ENCODE measurements around the gene ETV3.
A peak's percentile ranks its signal among the peaks of the same experiment; 100 is the strongest.

ETV3 gene

GRCh38 chr1:157156058-157156541, 17.9 kb upstream of the ETV3 start:
- TF ChIP-seq POLR2A (IDR thresholded peaks at IDR 0.05; ENCODE audit: extremely low read depth, insufficient read length) (no peak), CTCF (IDR thresholded peaks at IDR 0.05; ENCODE audit: low read depth, low read length) (peak; percentile 70)
- peak; percentile 84 for DNase-seq (ENCODE audit: low read depth)
- H3K4me3 ChIP-seq (ENCODE audit: low read depth, low read length): peak overlapping the region; percentile 16

- TF ChIP-seq CTCF (IDR thresholded peaks at IDR 0.05; ENCODE audit: low read depth, low read length): no peak
- TF ChIP-seq MAX (IDR thresholded peaks at IDR 0.05; ENCODE audit: low read depth, low read length): no peak
- no peak for TF ChIP-seq POLR2A (IDR thresholded peaks at IDR 0.05; ENCODE audit: extremely low read depth, insufficient read length)
- no peak for TF ChIP-seq MYC (IDR thresholded peaks at IDR 0.05; ENCODE audit: low read depth, low read length)
- peak overlapping the region; percentile 16 for H3K4me3 ChIP-seq (ENCODE audit: low read depth, low read length)
- peak; percentile 94 for DNase-seq (ENCODE audit: low read depth)
Observed at GRCh38 chr1:157155658-157156057, 17.5 kb upstream of the ETV3 start.

DNA sequence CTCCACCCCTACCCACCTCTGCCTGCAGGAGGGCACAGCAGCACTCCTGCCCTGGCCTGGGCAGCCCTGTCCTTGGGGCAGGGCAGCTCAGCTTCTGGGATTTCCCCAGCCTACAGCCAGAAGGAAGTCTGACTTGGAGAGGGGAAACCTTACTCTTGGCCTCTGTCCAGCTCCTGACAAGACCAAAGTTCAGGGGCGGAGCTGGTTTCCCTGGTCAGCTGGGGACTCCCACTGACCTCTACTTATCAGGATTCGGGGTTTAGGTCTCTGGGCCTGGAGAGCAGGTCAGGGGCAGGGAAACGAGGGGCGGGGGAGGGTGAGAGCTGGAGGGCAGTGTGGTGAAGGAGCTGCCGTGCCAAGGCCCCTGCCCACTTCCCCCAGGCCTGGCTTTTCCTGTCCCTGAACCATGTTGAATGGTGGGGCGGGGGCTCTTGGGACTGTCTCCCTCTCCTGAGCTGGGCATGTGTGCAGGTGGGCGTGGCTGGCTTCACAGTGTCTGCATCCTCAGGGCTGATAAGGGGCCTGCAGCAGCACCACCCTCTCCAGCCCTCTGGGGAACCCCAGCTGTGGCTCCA, 16.8 kb upstream of the ETV3 start:
- TF ChIP-seq CTCF (IDR thresholded peaks at IDR 0.05; ENCODE audit: low read depth, low read length): no peak
- H3K4me3 ChIP-seq (ENCODE audit: low read depth, low read length): no peak overlapping the region
- DNase-seq (ENCODE audit: low read depth): peak; percentile 74

- no peak for DNase-seq (ENCODE audit: low read depth)
- TF ChIP-seq CTCF (IDR thresholded peaks at IDR 0.05; ENCODE audit: low read depth, low read length) (no peak), POLR2A (IDR thresholded peaks at IDR 0.05; ENCODE audit: extremely low read depth, insufficient read length) (no peak), MYC (IDR thresholded peaks at IDR 0.05; ENCODE audit: low read depth, low read length) (no peak), MAX (IDR thresholded peaks at IDR 0.05; ENCODE audit: low read depth, low read length) (no peak)
- no peak overlapping the region for H3K4me3 ChIP-seq (ENCODE audit: low read depth, low read length)
Observed at GRCh38 chr1:157154291-157154690, 16.1 kb upstream of the ETV3 start.

DNA sequence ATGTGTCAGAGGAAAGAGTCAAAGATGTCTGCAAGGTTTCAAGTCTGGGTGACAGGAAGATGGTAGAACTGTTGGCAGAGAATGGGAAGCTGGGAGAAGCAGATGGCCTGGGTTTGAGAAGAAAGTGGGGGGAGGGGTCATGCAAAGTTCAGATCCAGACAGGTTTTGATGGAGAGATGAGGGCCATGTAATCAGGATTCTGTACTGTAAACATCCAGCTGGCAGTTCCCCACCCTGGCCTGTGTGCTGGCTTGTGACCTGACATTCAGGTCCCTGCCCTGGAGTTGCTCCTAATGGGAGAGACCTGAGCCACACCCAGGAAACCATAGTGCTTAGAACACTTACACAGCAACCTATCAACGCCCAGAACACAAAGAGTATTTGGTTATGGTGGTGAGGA, 15.6 kb upstream of the ETV3 start:
- DNase-seq (ENCODE audit: low read depth): no peak
- TF ChIP-seq POLR2A (IDR thresholded peaks at IDR 0.05; ENCODE audit: extremely low read depth, insufficient read length): no peak
- no peak for TF ChIP-seq CTCF (IDR thresholded peaks at IDR 0.05; ENCODE audit: low read depth, low read length)
- no peak for TF ChIP-seq MYC (IDR thresholded peaks at IDR 0.05; ENCODE audit: low read depth, low read length)
- TF ChIP-seq MAX (IDR thresholded peaks at IDR 0.05; ENCODE audit: low read depth, low read length): no peak
- no peak overlapping the region for H3K4me3 ChIP-seq (ENCODE audit: low read depth, low read length)

DNA sequence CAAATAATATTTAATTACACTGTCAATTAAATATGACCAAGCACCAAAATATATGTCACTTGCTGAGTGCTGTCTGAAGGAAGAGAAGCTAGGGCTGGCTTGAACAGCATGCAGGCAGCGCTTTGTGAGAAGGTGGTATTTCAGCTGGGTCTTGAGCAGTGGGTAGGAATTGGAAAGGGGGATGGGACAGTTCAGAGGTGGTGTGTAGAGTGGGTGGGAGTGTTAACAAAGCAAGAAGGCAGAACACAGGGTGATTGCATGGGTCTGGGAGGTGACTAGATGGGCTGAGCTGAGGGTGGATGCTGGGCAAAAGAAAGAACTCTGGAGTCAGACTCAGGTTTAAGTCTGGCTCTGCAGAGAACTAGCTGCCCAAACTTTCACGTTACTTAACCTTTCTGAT, 14.3 kb upstream of the ETV3 start:
- no peak for TF ChIP-seq CTCF (IDR thresholded peaks at IDR 0.05; ENCODE audit: low read depth, low read length)
- no peak for TF ChIP-seq MYC (IDR thresholded peaks at IDR 0.05; ENCODE audit: low read depth, low read length)
- TF ChIP-seq MAX (IDR thresholded peaks at IDR 0.05; ENCODE audit: low read depth, low read length): no peak
- TF ChIP-seq POLR2A (IDR thresholded peaks at IDR 0.05; ENCODE audit: extremely low read depth, insufficient read length): no peak
- no peak overlapping the region for H3K4me3 ChIP-seq (ENCODE audit: low read depth, low read length)
- DNase-seq (ENCODE audit: low read depth): no peak

Measured in NB4 (cell line).